ENCODE data around the gene RSPRY1.

Gene RSPRY1

GRCh38 chr16:57185945-57186871 lies at the start of gene RSPRY1, which contains the start of gene PSME3IP1:
RSPRY1 (plus strand) TSS chr16:57186329; CDS start chr16:57204659, 18,330 bp downstream.
PSME3IP1 (minus strand) TSS chr16:57186039; CDS start chr16:57173854, 12,185 bp downstream.
- H3K4me3 ChIP-seq (ENCODE audit: low read depth, low read length), result peak within 1 kb of the TSS; percentile 91
- TF ChIP-seq, protein P1, sequence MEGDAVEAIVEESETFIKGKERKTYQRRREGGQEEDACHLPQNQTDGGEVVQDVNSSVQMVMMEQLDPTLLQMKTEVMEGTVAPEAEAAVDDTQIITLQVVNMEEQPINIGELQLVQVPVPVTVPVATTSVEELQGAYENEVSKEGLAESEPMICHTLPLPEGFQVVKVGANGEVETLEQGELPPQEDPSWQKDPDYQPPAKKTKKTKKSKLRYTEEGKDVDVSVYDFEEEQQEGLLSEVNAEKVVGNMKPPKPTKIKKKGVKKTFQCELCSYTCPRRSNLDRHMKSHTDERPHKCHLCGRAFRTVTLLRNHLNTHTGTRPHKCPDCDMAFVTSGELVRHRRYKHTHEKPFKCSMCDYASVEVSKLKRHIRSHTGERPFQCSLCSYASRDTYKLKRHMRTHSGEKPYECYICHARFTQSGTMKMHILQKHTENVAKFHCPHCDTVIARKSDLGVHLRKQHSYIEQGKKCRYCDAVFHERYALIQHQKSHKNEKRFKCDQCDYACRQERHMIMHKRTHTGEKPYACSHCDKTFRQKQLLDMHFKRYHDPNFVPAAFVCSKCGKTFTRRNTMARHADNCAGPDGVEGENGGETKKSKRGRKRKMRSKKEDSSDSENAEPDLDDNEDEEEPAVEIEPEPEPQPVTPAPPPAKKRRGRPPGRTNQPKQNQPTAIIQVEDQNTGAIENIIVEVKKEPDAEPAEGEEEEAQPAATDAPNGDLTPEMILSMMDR (IDR thresholded peaks at IDR 0.05; ENCODE audit: insufficient read depth, low read depth, low read length, missing control alignments), result no peak
- DNase-seq (ENCODE audit: low read depth), result peak; percentile 100

- no peak overlapping the region for H3K4me3 ChIP-seq (ENCODE audit: low read depth, low read length)
- TF ChIP-seq, protein P1 (IDR thresholded peaks at IDR 0.05; ENCODE audit: insufficient read depth, low read depth, low read length, missing control alignments), result no peak
- DNase-seq (ENCODE audit: low read depth), result no peak
Measured at GRCh38 chr16:57137043-57137442, 49.1 kb upstream of the RSPRY1 start.

DNA sequence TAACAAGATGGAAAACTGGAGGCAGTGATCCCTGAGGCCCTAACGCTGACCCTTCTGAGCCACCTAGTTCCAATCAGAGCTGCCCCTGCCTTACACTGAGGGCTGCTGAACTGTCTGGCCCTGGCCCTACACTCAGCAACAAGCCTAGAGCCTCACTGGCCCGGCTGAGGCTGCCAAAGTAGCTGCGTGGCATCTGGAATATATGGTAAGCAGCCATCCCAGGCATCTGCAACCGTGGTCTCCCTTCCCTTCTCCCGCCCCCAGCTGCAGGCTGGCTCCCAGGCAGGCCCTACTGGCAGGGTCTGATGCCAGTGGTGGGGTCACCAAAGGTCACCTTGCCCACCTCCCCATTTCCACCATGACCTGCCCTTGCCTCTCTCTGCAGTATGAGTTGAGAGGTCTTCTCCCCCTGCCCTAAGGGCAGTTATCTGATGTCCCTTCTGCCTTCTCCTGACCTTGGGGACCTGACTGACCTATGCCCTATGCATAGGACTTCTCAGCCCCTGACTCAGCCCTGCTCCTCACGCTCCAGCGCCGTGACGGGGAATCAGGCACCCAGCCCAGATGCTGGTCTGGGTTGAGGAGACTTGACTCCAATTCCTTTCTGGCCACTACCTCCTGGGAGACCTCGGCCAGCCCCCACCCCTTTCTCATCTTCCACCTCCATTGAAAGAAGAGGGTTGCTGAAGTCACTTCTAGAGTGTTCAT lies 48.4 kb upstream of the RSPRY1 start:
- TF ChIP-seq, protein P1 (IDR thresholded peaks at IDR 0.05; ENCODE audit: insufficient read depth, low read depth, low read length, missing control alignments), result no peak
- no peak overlapping the region for H3K4me3 ChIP-seq (ENCODE audit: low read depth, low read length)

DNA sequence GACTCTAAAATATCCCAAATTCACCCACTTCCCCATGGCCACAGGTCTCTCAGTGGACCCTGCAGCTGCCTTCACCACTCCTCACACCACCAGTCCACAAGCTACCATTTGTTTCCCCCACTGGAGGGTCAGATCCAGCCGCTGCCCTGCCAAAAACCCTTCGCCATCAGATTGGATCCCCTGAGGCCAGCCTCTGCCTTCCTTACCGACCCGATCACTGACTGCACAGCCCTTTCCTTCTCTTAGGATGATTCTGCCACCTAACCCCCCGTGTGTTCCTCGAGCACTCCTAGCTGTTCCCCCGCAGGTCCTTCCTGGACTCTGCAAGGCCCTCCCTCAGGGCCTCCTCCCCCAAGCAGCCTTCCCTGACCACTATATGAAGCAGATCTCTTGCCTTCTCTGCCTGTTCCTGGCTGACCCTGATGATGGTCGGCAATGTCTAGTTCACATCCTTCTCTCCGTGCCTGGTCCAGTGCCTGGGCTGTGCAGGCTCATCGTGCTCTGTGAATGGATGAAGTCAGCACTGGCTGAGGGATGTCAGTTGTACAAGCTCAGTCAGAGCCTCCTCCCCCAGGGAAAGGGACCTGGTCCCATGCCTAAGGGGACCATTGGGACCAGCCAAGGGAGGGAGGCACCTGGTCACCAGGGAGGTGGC lies 47.7 kb upstream of the RSPRY1 start:
- H3K4me3 ChIP-seq (ENCODE audit: low read depth, low read length), result no peak overlapping the region
- no peak for DNase-seq (ENCODE audit: low read depth)
- TF ChIP-seq, protein P1 (IDR thresholded peaks at IDR 0.05; ENCODE audit: insufficient read depth, low read depth, low read length, missing control alignments), result no peak

More for the DNA sequence above, 48.4 kb upstream of the RSPRY1 start:
- no peak for DNase-seq (ENCODE audit: low read depth)

DNA sequence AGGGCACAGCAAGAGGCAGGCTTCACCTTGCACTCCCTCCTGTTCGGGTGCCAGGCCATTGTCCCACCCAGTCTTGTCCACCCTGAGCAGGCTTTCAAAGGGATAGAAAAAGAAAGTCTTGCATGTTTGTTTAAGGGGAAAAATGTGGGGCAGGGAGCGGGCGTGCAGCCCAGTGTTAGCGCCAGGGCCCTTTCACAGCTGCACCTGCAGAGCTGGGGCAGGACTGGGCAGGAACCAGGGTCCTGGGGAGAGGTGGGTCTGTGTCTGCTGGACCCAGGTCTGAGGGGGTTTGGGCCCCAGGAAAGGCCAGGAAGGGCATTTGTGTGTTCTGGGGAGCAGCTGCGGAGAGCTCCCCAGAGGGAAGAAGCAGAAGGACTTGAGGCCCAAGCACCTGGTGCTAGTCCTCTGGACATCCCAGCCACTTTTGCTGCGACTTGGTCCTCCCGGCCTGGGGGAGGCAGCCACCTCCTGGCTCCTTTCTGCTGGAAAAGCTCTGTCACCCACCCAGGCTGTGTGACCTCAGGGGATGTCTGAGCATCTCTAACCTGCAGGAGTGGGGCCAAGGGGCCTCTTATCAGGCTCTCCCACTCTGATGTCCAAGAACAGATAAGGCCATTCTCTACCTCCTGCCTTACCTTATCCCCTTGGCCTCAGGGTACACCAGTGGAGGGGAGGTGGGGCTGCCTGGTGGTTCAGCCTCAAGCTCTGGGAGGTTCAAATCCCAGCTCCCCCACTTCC lies 45.0 kb upstream of the RSPRY1 start:
- H3K4me3 ChIP-seq (ENCODE audit: low read depth, low read length), result no peak overlapping the region
- DNase-seq (ENCODE audit: low read depth), result no peak
- TF ChIP-seq, protein P1 (IDR thresholded peaks at IDR 0.05; ENCODE audit: insufficient read depth, low read depth, low read length, missing control alignments), result no peak

Measured in GM12865 (cell line).